Activated CD8-positive, alpha-beta memory T cell treated with anti-CD3 and anti-CD28 coated beads for 4 hours (primary cell): Measurements from ENCODE around the gene GALR1.
"Not testable (repeated sequence)": the region's sequence is repeated elsewhere in the genome, so short reads cannot be mapped to it uniquely, and the experiment has no call there.

Experiments
- DNase-seq, 2 donors: peaks; one replicate each; pipeline ENCODE4 v3.0.0-alpha.2; 2020; ENCODE audit warnings: low read depth in 2 of 2

GALR1 gene

GRCh38 chr18:77250926-77251729, 1.5 kb downstream of the GALR1 start:
- DNase-seq, result no peak

- no peak for DNase-seq
These were observed 2.0 kb downstream of the GALR1 start for GRCh38 chr18:77251730-77252050.

GRCh38 chr18:77254711-77255405, 5.2 kb downstream of the GALR1 start:
- no peak for DNase-seq

- no peak for DNase-seq
These were observed 5.9 kb downstream of the GALR1 start for GRCh38 chr18:77255426-77256105.

- no peak for DNase-seq
These were observed 13.2 kb downstream of the GALR1 start for GRCh38 chr18:77262643-77263465.

- no peak for DNase-seq
These were observed 13.8 kb downstream of the GALR1 start for GRCh38 chr18:77263466-77263763.

- DNase-seq, result no peak
These were observed 18.3 kb downstream of the GALR1 start for GRCh38 chr18:77267969-77268368.

GRCh38 chr18:77268456-77268855, 18.8 kb downstream of the GALR1 start:
- DNase-seq, result no peak

GRCh38 chr18:77271576-77272481, 22.2 kb downstream of the GALR1 start:
- no peak for DNase-seq

GRCh38 chr18:77290841-77291240, 41.2 kb downstream of the GALR1 start:
- DNase-seq, result not testable (repeated sequence)

GRCh38 chr18:77298172-77298571, 48.5 kb downstream of the GALR1 start:
- no peak for DNase-seq

- DNase-seq, result no peak
These were observed 50.1 kb downstream of the GALR1 start for GRCh38 chr18:77299706-77300105.

GRCh38 chr18:77300579-77300978, 50.9 kb downstream of the GALR1 start:
- DNase-seq, result no peak

GRCh38 chr18:77304268-77304667, 54.6 kb downstream of the GALR1 start:
- no peak for DNase-seq

- DNase-seq, result no peak
These were observed 56.0 kb downstream of the GALR1 start for GRCh38 chr18:77305676-77306075.

- DNase-seq, result no peak
These were observed 58.6 kb downstream of the GALR1 start for GRCh38 chr18:77308216-77308615.

GRCh38 chr18:77314511-77314910, 64.9 kb downstream of the GALR1 start:
- no peak for DNase-seq

- DNase-seq, result no peak
These were observed 65.3 kb downstream of the GALR1 start for GRCh38 chr18:77314952-77315351.

- DNase-seq, result no peak
These were observed 66.4 kb downstream of the GALR1 start for GRCh38 chr18:77316008-77316407.

GRCh38 chr18:77316641-77317040, 67.0 kb downstream of the GALR1 start:
- no peak for DNase-seq

- DNase-seq, result no peak
These were observed 71.4 kb downstream of the GALR1 start for GRCh38 chr18:77320971-77321559.
